GM19193 (cell line): ENCODE data around the gene B3GALT2.

Experiments used
- POLR2A ChIP-seq: IDR thresholded peaks from 4 replicates; pipeline ENCODE4 v1.6.1; 2011; ENCODE audit not compliant: insufficient read depth, insufficient read length; ENCODE audit errors: extremely low read depth

Gene B3GALT2

GRCh38 chr1:193185901-193186731 is at the start of gene B3GALT2:
B3GALT2 (minus strand) TSS chr1:193186613; CDS start chr1:193181562, 5,051 bp downstream.
- no peak for TF ChIP-seq POLR2A

- no peak for TF ChIP-seq POLR2A
Measured at GRCh38 chr1:193234530-193234929, 48.1 kb upstream of the B3GALT2 start.

- TF ChIP-seq POLR2A, result no peak
Measured at GRCh38 chr1:193229136-193229535, 42.7 kb upstream of the B3GALT2 start.

- no peak for TF ChIP-seq POLR2A
Measured at GRCh38 chr1:193222056-193222615, 35.7 kb upstream of the B3GALT2 start.

GRCh38 chr1:193221651-193222050 is 35.2 kb upstream of the B3GALT2 start:
- no peak for TF ChIP-seq POLR2A

- TF ChIP-seq POLR2A, result no peak
Measured at GRCh38 chr1:193219391-193219790, 33.0 kb upstream of the B3GALT2 start.

GRCh38 chr1:193216920-193217319 is 30.5 kb upstream of the B3GALT2 start:
- TF ChIP-seq POLR2A, result no peak

- TF ChIP-seq POLR2A, result no peak
Measured at GRCh38 chr1:193213998-193214397, 27.6 kb upstream of the B3GALT2 start.

- TF ChIP-seq POLR2A, result no peak
Measured at GRCh38 chr1:193212637-193213036, 26.2 kb upstream of the B3GALT2 start.

- no peak for TF ChIP-seq POLR2A
Measured at GRCh38 chr1:193211539-193211938, 25.1 kb upstream of the B3GALT2 start.

GRCh38 chr1:193210996-193211395 is 24.6 kb upstream of the B3GALT2 start:
- no peak for TF ChIP-seq POLR2A

- no peak for TF ChIP-seq POLR2A
Measured at GRCh38 chr1:193201021-193201420, 14.6 kb upstream of the B3GALT2 start.

- TF ChIP-seq POLR2A, result no peak
Measured at GRCh38 chr1:193199940-193200339, 13.5 kb upstream of the B3GALT2 start.

GRCh38 chr1:193192586-193192985 is 6.2 kb upstream of the B3GALT2 start:
- no peak for TF ChIP-seq POLR2A

- no peak for TF ChIP-seq POLR2A
Measured at GRCh38 chr1:193190096-193190744, 3.8 kb upstream of the B3GALT2 start.
